ENCODE results near the gene KLHL20. TPM values are rescaled to one million over a fixed set of nuclear protein-coding genes. Genes with fewer than 3 reads are reported as not detected.

KLHL20 gene
- polyA plus RNA-seq, 2 of the 4 experiments (the other 2 are of a cell fraction) = 11.4 to 15.8 TPM

- TF ChIP-seq HMGXB4 (CRISPR knock-in tag; IDR thresholded peaks at IDR 0.05; ENCODE audit: borderline replicate concordance) (no peak), RCOR1 (IDR thresholded peaks at IDR 0.05; ENCODE audit: low read depth, low read length) (no peak), FOSB (CRISPR knock-in tag; IDR thresholded peaks at IDR 0.05) (no peak), SREBF2 (IDR thresholded peaks at IDR 0.05) (no peak), HOXB5 (CRISPR knock-in tag; IDR thresholded peaks at IDR 0.05) (peak; percentile 78; the same call in 1 of the 2 replicates), RAD21 (conservative IDR thresholded peaks at IDR 0.05 in 1 of 2, IDR thresholded peaks at IDR 0.05 in 1 of 2) (0 out of 5 replicates have a peak, but pooled peaks of 1 of the 2 experiments have one; percentile 2), RFX5 (IDR thresholded peaks at IDR 0.05) (no peak), POLR2A (IDR thresholded peaks at IDR 0.05; ENCODE audit: low read length) (peak; percentile 90), HOXA7 (CRISPR knock-in tag; IDR thresholded peaks at IDR 0.05) (no peak), SMC3 (IDR thresholded peaks at IDR 0.05) (no peak; the same call in 2 of the 3 replicates), ZNF302 (CRISPR knock-in tag; IDR thresholded peaks at IDR 0.05) (no peak), KDM1A (IDR thresholded peaks at IDR 0.05; ENCODE audit: low read depth) (no peak), KDM5A (IDR thresholded peaks at IDR 0.05) (peak; percentile 71), REST (IDR thresholded peaks at IDR 0.05) (no peak), CHD4 (IDR thresholded peaks at IDR 0.05; ENCODE audit: borderline replicate concordance) (no peak)
These were observed at the start of gene KLHL20 (continued) for GRCh38 chr1:173714759-173715537.

GRCh38 chr1:173666646-173667045, 48.1 kb upstream of the KLHL20 start:
- no peak overlapping the region for H3K4me2 ChIP-seq
- WGBS (ENCODE audit: missing lambda C conversion rate) = 67% methylated on average over 3 of the region's 3 CpGs
- TF ChIP-seq RFX5 (IDR thresholded peaks at IDR 0.05) (no peak), TFCP2L1 (CRISPR knock-in tag; IDR thresholded peaks at IDR 0.05) (no peak), NFE2L2 (conservative IDR thresholded peaks at IDR 0.05; ENCODE audit: low read length) (no peak), FOSL2 (IDR thresholded peaks at IDR 0.05) (no peak), FOSL2 (CRISPR knock-in tag; IDR thresholded peaks at IDR 0.05) (no peak), CBX8 (IDR thresholded peaks at IDR 0.05) (no peak), PHF8 (IDR thresholded peaks at IDR 0.05; ENCODE audit: borderline replicate concordance, low read depth) (no peak), ZFP36 (IDR thresholded peaks at IDR 0.05; ENCODE audit: borderline replicate concordance, partially characterized antibody) (no peak), ZNF302 (CRISPR knock-in tag; IDR thresholded peaks at IDR 0.05) (no peak), JUNB (IDR thresholded peaks at IDR 0.05) (no peak), HEYL (CRISPR knock-in tag; IDR thresholded peaks at IDR 0.05) (no peak), RARB (CRISPR knock-in tag; IDR thresholded peaks at IDR 0.05) (no peak), HOXA7 (CRISPR knock-in tag; IDR thresholded peaks at IDR 0.05) (no peak)
- no peak for FAIRE-seq
- no peak for ATAC-seq
- no peaks in the 10 kb centered on the region for H3K4me1 ChIP-seq
- CTCF ChIA-PET = no interaction called here
- H3K9me3 ChIP-seq = no peaks in the 10 kb centered on the region
- DNase-seq (ENCODE audit: low read depth in 1 of 2, low spot score in 1 of 2) = no peak
- POLR2A ChIA-PET = no interaction called here
- no peak overlapping the region for H3K4me3 ChIP-seq
- no peak overlapping the region for H3K27ac ChIP-seq

Data from A549 (cell line).